GM12878 (cell line): ENCODE results near the gene DPYSL3. TPM values are rescaled to one million over a fixed set of nuclear protein-coding genes. Genes with fewer than 3 reads are reported as not detected.

Experiments used
- ATAC-seq: fragments of 200-7000 bp; cut with Tn5 transposase; 3 replicates; pipeline ENCODE4 v1.9.1; 2020; ENCODE audit warnings: mild to moderate bottlenecking, moderate library complexity
- BruUV-seq: library from RNA; stranded (reverse); fragments of 400-500 nt; replicated peaks from 2 replicates; lab custom pipeline; 2021; lab: Mats Ljungman, UMichigan
- CTCF ChIA-PET: fragments of 300-600 bp; sonication (Branson Sonifier 250); formaldehyde crosslinking; extraction: SDS; loops from one replicate; lab custom pipeline; 2021; ENCODE audit warnings: inconsistent platforms; lab: Yijun Ruan, JAX
- POLR2A ChIA-PET: fragments of 350-600 bp; formaldehyde crosslinking; extraction: SDS; loops from one replicate; lab custom pipeline; 2021; ENCODE audit warnings: inconsistent platforms; lab: Charles Lee
- RAD21 ChIA-PET: fragments of 300-600 bp; sonication (Branson Sonifier 250); formaldehyde crosslinking; loops from one replicate; lab custom pipeline; 2023; ENCODE audit warnings: antibody characterized with exemption; ENCODE audit not compliant: unreplicated experiment; lab: Charles Lee
- SMC1A ChIA-PET: fragments of 300-600 bp; sonication (Branson Sonifier 250); formaldehyde crosslinking; loops from one replicate; lab custom pipeline; 2023; ENCODE audit not compliant: unreplicated experiment, uncharacterized antibody; lab: Charles Lee
- DNase-seq: peaks from one replicate; pipeline ENCODE4 v3.0.0-alpha.2; 2011; ENCODE audit warnings: low read depth, low spot score
- FAIRE-seq: peaks from 3 replicates; lab custom pipeline; 2011; peaks lifted over from hg19 to GRCh38; lab: Jason Lieb, UNC
- H2AFZ ChIP-seq: 2 replicates; pipeline ENCODE4 v1.6.0; 2011; ENCODE audit warnings: low read depth, low read length, control low read depth; ENCODE audit not compliant: control insufficient read depth
- H3K27ac ChIP-seq: 2 replicates; pipeline ENCODE4 v1.5.1; 2011; ENCODE audit warnings: control low read depth; ENCODE audit not compliant: control insufficient read depth, insufficient read depth
- H3K27me3 ChIP-seq, 2 experiments: replicated peaks in 1 of 2; 2 replicates each; pipeline versions ENCODE4 v1.6.0 to v1.6.1; 2011; ENCODE audit warnings: low read length in 1 of 2; ENCODE audit not compliant: control insufficient read depth in 2 of 2, insufficient read depth in 2 of 2
- H3K36me3 ChIP-seq, 2 experiments: 2 replicates each; pipeline ENCODE4 v1.5.1; 2011; ENCODE audit warnings: low read length in 1 of 2; ENCODE audit not compliant: control insufficient read depth in 2 of 2, insufficient read depth in 2 of 2
- H3K4me1 ChIP-seq: 2 replicates; pipeline ENCODE4 v1.6.1; 2011; ENCODE audit warnings: mild to moderate bottlenecking, low read length, moderate library complexity, mixed read lengths; ENCODE audit not compliant: control insufficient read depth, insufficient read depth
- H3K4me2 ChIP-seq: 2 replicates; pipeline ENCODE4 v1.6.0; 2011; ENCODE audit warnings: control low read depth; ENCODE audit not compliant: control insufficient read depth, insufficient read depth
- H3K4me3 ChIP-seq: fragments of 200-600 bp; sonication (generic); 2 replicates; pipeline ENCODE4 v1.5.1; 2016
- H3K79me2 ChIP-seq: 2 replicates; pipeline ENCODE4 v1.6.0; 2011; ENCODE audit warnings: low read length; ENCODE audit not compliant: control insufficient read depth, insufficient read depth
- H3K9ac ChIP-seq: 2 replicates; pipeline ENCODE4 v1.8.0; 2011; ENCODE audit warnings: low read length, control low read depth, mixed read lengths; ENCODE audit not compliant: control insufficient read depth, insufficient read depth
- H3K9me3 ChIP-seq: replicated peaks from 3 replicates; pipeline ENCODE4 v1.5.1; 2011; ENCODE audit warnings: mild to moderate bottlenecking, low read length; ENCODE audit not compliant: control insufficient read depth, insufficient read depth
- H4K20me1 ChIP-seq: 2 replicates; pipeline ENCODE4 v1.6.0; 2011; ENCODE audit not compliant: control insufficient read depth, insufficient read depth
- CEBPB ChIP-seq, 2 experiments: fragments of 150-350 bp in 1 of 2; IDR thresholded peaks; 2 replicates each; pipeline ENCODE4 v1.6.1; 2012 to 2014; ENCODE audit warnings: low read depth in 2 of 2, low read length in 2 of 2, borderline replicate concordance in 1 of 2, inconsistent platforms in 1 of 2
- CEBPZ ChIP-seq: fragments of 150-350 bp; IDR thresholded peaks from 2 replicates; pipeline ENCODE4 v1.6.1; 2016; ENCODE audit warnings: low read depth, low read length
- CHD4 ChIP-seq: fragments of 200-600 bp; sonication (generic); IDR thresholded peaks from 2 replicates; pipeline ENCODE4 v1.6.1; 2016; ENCODE audit warnings: mild to moderate bottlenecking
- EP300 ChIP-seq, 2 experiments: fragments of 150-350 bp in 1 of 2; IDR thresholded peaks; 2 replicates each; pipeline ENCODE4 v1.6.1; 2011 to 2012; ENCODE audit warnings: low read depth in 2 of 2, low read length in 2 of 2, borderline replicate concordance in 1 of 2, improper control_type of control experiment in 1 of 2, inconsistent platforms in 1 of 2; ENCODE audit not compliant: control insufficient read depth in 1 of 2
- LARP7 ChIP-seq: fragments of 450-650 bp; IDR thresholded peaks from 2 replicates; pipeline ENCODE4 v1.6.1; 2017; ENCODE audit warnings: mild to moderate bottlenecking
- MTA2 ChIP-seq: fragments of 450-650 bp; IDR thresholded peaks from 2 replicates; pipeline ENCODE4 v1.6.1; 2016; ENCODE audit warnings: low read depth, mild to moderate bottlenecking, moderate library complexity
- NFYB ChIP-seq: IDR thresholded peaks from 2 replicates; pipeline ENCODE4 v1.6.1; 2011; ENCODE audit warnings: low read depth, mild to moderate bottlenecking, low read length, improper control_type of control experiment, moderate library complexity; ENCODE audit not compliant: insufficient read depth
- NR2C2 ChIP-seq: IDR thresholded peaks from 2 replicates; pipeline ENCODE4 v1.6.1; 2011; ENCODE audit warnings: borderline replicate concordance, low read depth; ENCODE audit not compliant: control insufficient read depth, insufficient read length
- POLR2AphosphoS2 ChIP-seq: IDR thresholded peaks from 2 replicates; pipeline ENCODE4 v1.6.1; 2011; ENCODE audit warnings: low read depth, mild to moderate bottlenecking, low read length, improper control_type of control experiment, moderate library complexity
- RELA ChIP-seq: fragments of 450-650 bp; IDR thresholded peaks from 2 replicates; pipeline ENCODE4 v1.8.0; 2014; ENCODE audit warnings: borderline replicate concordance; ENCODE audit not compliant: partially characterized antibody
- STAT1 ChIP-seq: fragments of 450-650 bp; conservative IDR thresholded peaks from 2 replicates; pipeline ENCODE4 v1.6.1; 2014; ENCODE audit warnings: antibody characterized with exemption, mild to moderate bottlenecking
- TARDBP ChIP-seq: IDR thresholded peaks from 2 replicates; pipeline ENCODE4 v1.6.1; 2016; ENCODE audit warnings: borderline replicate concordance
- TCF3 ChIP-seq: IDR thresholded peaks from 2 replicates; pipeline ENCODE4 v1.6.1; 2012; ENCODE audit warnings: low read depth, mild to moderate bottlenecking, low read length, borderline replicate concordance; ENCODE audit not compliant: insufficient read depth
- USF1 ChIP-seq: IDR thresholded peaks from 2 replicates; pipeline ENCODE4 v1.6.1; 2011; ENCODE audit warnings: borderline replicate concordance, low read depth, mild to moderate bottlenecking, moderate library complexity, mixed read lengths, low read length; ENCODE audit not compliant: insufficient read depth; ENCODE audit errors: extremely low read length
- WGBS: methylation state at CpG from one replicate; pipeline ENCODE4 v1.1.6; 2016; ENCODE audit warnings: low lambda C conversion rate; ENCODE audit not compliant: insufficient replicate concordance, insufficient coverage; ENCODE audit errors: missing lambda C conversion rate; 5-methylcytosine and 5-hydroxymethylcytosine counted together
- in situ Hi-C: fragments of 300-500 bp; cut with MboI; formaldehyde crosslinking; loops from 9 replicates; pipeline ENCODE4 v1.14.3; 2018; ENCODE audit warnings: mixed read lengths
- intact Hi-C: fragments of 100-400 bp; cut with micrococcal nuclease; formaldehyde crosslinking; loops from one replicate; pipeline ENCODE4 v1.14.2; 2022; ENCODE audit not compliant: unreplicated experiment
- polyA plus RNA-seq, 11 experiments: library from polyadenylated mRNA; depleted of rRNA in 4 of 11; unstranded in 6 of 11; stranded (reverse) in 5 of 11; fragments of >200 nt; fragmentation: Nextera tagmentation in 4 of 11; fragmentation: Illumina TruSeq in 1 of 11; extraction: Ambion mirVana in 4 of 11; extraction: Trizol in 1 of 11; gene quantifications; 1 replicate in 1 of 11; 2 replicates in 10 of 11; pipeline versions ENCODE4 v1.2.1 to v1.2.3, GENCODE V29; 2011 to 2016; ENCODE audit warnings: inconsistent platforms in 2 of 11, missing spikeins in 2 of 11, low read depth in 1 of 11
- total RNA-seq, 4 experiments: library from RNA; depleted of rRNA in 3 of 4; stranded (reverse); fragments of >200 nt in 3 of 4; fragmentation: Illumina TruSeq in 1 of 4; extraction: Trizol in 1 of 4; gene quantifications; 2 replicates each; pipeline versions ENCODE4 v1.2.1 to v1.2.3, GENCODE V29; 2013 to 2021

DPYSL3 gene
- total and polyA plus RNA-seq, 10 of the 15 experiments (the other 5 are each of a cell fraction or from before 2014, with no cell fraction given), result 0.08 to 1.5 (median 0.45) TPM; not detected in 1

- BruUV-seq, result no TSS peak
These were observed 45.3 kb upstream of the DPYSL3 start for GRCh38 chr5:147555176-147555575.

GRCh38 chr5:147554261-147554817, 44.5 kb upstream of the DPYSL3 start:
- H3K4me1 ChIP-seq, result no peaks in the 10 kb centered on the region
- H3K4me3 ChIP-seq, result no peak overlapping the region
- no peaks in the 10 kb centered on the region for H3K36me3 ChIP-seq
- WGBS, result 37% methylated on average over 7 of the region's 7 CpGs
- no peak overlapping the region for H2AFZ ChIP-seq
- POLR2A ChIA-PET, result no interaction called here
- in situ Hi-C loops, result no loop called here
- no peak overlapping the region for H3K9ac ChIP-seq
- H3K4me2 ChIP-seq, result no peak overlapping the region
- no peaks in the 10 kb centered on the region for H3K79me2 ChIP-seq
- intact Hi-C loops, result no loop called here
- BruUV-seq, result no TSS peak
- CTCF ChIA-PET, result interaction anchor here (1.0 to 1.5 kb wide), 2 partner anchors 89 to 103 kb away, joined by 3 read pairs; no protein-coding TSS in a partner anchor
- H3K9me3 ChIP-seq, result no peaks in the 10 kb centered on the region
- no peak for DNase-seq
- peak; percentile 20; the same call in 1 of the 3 replicates for ATAC-seq
- H4K20me1 ChIP-seq, result no peaks in the 10 kb centered on the region
- RAD21 ChIA-PET, result no interaction called here
- H3K27me3 ChIP-seq, result no peaks in the 10 kb centered on the region
- SMC1A ChIA-PET, result interaction anchor here (0.7 kb wide), 1 partner anchor 23 kb away, joined by 3 read pairs; no protein-coding TSS in a partner anchor
- H3K27ac ChIP-seq, result no peak overlapping the region
- no peak for FAIRE-seq
- TF ChIP-seq TARDBP (no peak), NR2C2 (no peak), MTA2 (no peak), NFYB (no peak), CEBPZ (no peak), STAT1 (no peak), EP300 (IDR thresholded peaks at IDR 0.05; ENCODE audit: borderline replicate concordance in 1 of 2, control insufficient read depth in 1 of 2, low read depth in 2 of 2, low read length in 2 of 2) (no peak), RELA (no peak), USF1 (no peak), LARP7 (no peak)

More at GRCh38 chr5:147555176-147555575, 45.3 kb upstream of the DPYSL3 start:
- 11% methylated on average over 7 of the region's 7 CpGs for WGBS
- H3K4me2 ChIP-seq, result no peak overlapping the region
- H3K4me1 ChIP-seq, result no peaks in the 10 kb centered on the region
- H4K20me1 ChIP-seq, result no peaks in the 10 kb centered on the region
- no peaks in the 10 kb centered on the region for H3K9me3 ChIP-seq
- no peak overlapping the region for H3K27ac ChIP-seq
- POLR2A ChIA-PET, result no interaction called here
- no peaks in the 10 kb centered on the region for H3K79me2 ChIP-seq
- H2AFZ ChIP-seq, result no peak overlapping the region
- no peaks in the 10 kb centered on the region for H3K27me3 ChIP-seq
- FAIRE-seq, result no peak
- intact Hi-C loops (loop anchor here (5.0 kb wide), 1 partner anchor 333 kb away; no protein-coding TSS in a partner anchor), in situ Hi-C loops (no loop called here)
- no peaks in the 10 kb centered on the region for H3K36me3 ChIP-seq
- RAD21 ChIA-PET, result no interaction called here
- H3K9ac ChIP-seq, result no peak overlapping the region
- no peak for ATAC-seq
- DNase-seq, result no peak
- H3K4me3 ChIP-seq, result no peak overlapping the region
- CTCF ChIA-PET, result interaction anchor here (1.5 kb wide), 1 partner anchor 104 kb away, joined by 3 read pairs; no protein-coding TSS in a partner anchor
- TF ChIP-seq CEBPB (IDR thresholded peaks at IDR 0.05; ENCODE audit: borderline replicate concordance in 1 of 2, low read depth in 2 of 2, low read length in 2 of 2), result no peak
- TF ChIP-seq TCF3, result no peak
- TF ChIP-seq CHD4, result no peak
- TF ChIP-seq POLR2AphosphoS2, result no peak
- SMC1A ChIA-PET, result no interaction called here
